Loucy (cell line): Measurements from ENCODE around the gene BCAS3.

Source experiments
- H2AFZ ChIP-seq: fragments of 200-600 bp; sonication (generic); 2 replicates; pipeline ENCODE4 v1.6.0; 2016; ENCODE audit warnings: antibody characterized with exemption, mild to moderate bottlenecking, low read length, moderate library complexity
- H3F3A ChIP-seq: fragments of 200-600 bp; 2 replicates; pipeline ENCODE4 v1.6.0; 2016; ENCODE audit warnings: antibody characterized with exemption, low read depth, mild to moderate bottlenecking
- H3K27me3 ChIP-seq: fragments of 200-600 bp; sonication (generic); 2 replicates; pipeline ENCODE4 v1.6.1; 2014; ENCODE audit warnings: low read length, mild to moderate bottlenecking; ENCODE audit not compliant: insufficient read depth, poor library complexity, severe bottlenecking
- H3K36me3 ChIP-seq: fragments of 200-600 bp; sonication (generic); 2 replicates; pipeline ENCODE4 v1.6.1; 2016; ENCODE audit warnings: low read length; ENCODE audit not compliant: insufficient read depth
- H3K4me1 ChIP-seq: fragments of 200-600 bp; sonication (generic); 2 replicates; pipeline ENCODE4 v1.5.1; 2014; ENCODE audit warnings: low read length, mild to moderate bottlenecking; ENCODE audit not compliant: insufficient read depth, poor library complexity, severe bottlenecking
- H3K4me2 ChIP-seq: fragments of 200-600 bp; sonication (generic); 2 replicates; pipeline ENCODE4 v1.6.0; 2014; ENCODE audit warnings: antibody characterized with exemption, low read length, low read depth, mild to moderate bottlenecking; ENCODE audit not compliant: poor library complexity, severe bottlenecking
- H3K4me3 ChIP-seq: fragments of 200-600 bp; sonication (generic); 2 replicates; pipeline ENCODE4 v1.5.1; 2014; ENCODE audit warnings: low read length, mild to moderate bottlenecking, mixed read lengths; ENCODE audit not compliant: poor library complexity, severe bottlenecking
- H3K79me2 ChIP-seq: fragments of 200-600 bp; sonication (generic); 2 replicates; pipeline ENCODE4 v1.6.1; 2014; ENCODE audit warnings: low read length; ENCODE audit not compliant: insufficient read depth
- H3K9ac ChIP-seq: fragments of 200-600 bp; sonication (generic); 2 replicates; pipeline ENCODE4 v1.6.0; 2014; ENCODE audit warnings: mild to moderate bottlenecking, low read depth, low read length, moderate library complexity; ENCODE audit not compliant: poor library complexity, severe bottlenecking
- H3K9me2 ChIP-seq: fragments of 200-600 bp; sonication (generic); replicated peaks from 2 replicates; pipeline ENCODE4 v1.6.1; 2016; ENCODE audit warnings: low read depth, low read length, mixed read lengths
- H3K9me3 ChIP-seq: fragments of 200-600 bp; sonication (generic); 2 replicates; pipeline ENCODE4 v1.6.1; 2014; ENCODE audit warnings: mild to moderate bottlenecking, antibody characterized with exemption, low read length, low read depth; ENCODE audit not compliant: insufficient read depth
- H4K20me1 ChIP-seq: fragments of 200-600 bp; sonication (generic); 2 replicates; pipeline ENCODE4 v1.6.0; 2014; ENCODE audit warnings: antibody characterized with exemption, low read length, mild to moderate bottlenecking; ENCODE audit not compliant: insufficient read depth, poor library complexity, severe bottlenecking
- CTCF ChIP-seq: fragments of 200-600 bp; sonication (generic); conservative IDR thresholded peaks from 2 replicates; pipeline ENCODE4 v1.5.1; 2014; ENCODE audit warnings: mild to moderate bottlenecking, antibody characterized with exemption, low read length
- EZH2phosphoT487 ChIP-seq: fragments of 200-600 bp; IDR thresholded peaks from 2 replicates; pipeline ENCODE4 v1.6.1; 2018; ENCODE audit warnings: antibody characterized with exemption, mild to moderate bottlenecking, moderate library complexity, borderline replicate concordance

BCAS3 gene

GRCh38 chr17:61161615-61162134 is 484.0 kb downstream of the BCAS3 start:
- peak overlapping the region; percentile 42 for H3K4me2 ChIP-seq
- no peaks in the 10 kb centered on the region for H3K27me3 ChIP-seq
- TF ChIP-seq EZH2phosphoT487 (no peak), CTCF (no peak)
- H3K4me3 ChIP-seq, result no peak overlapping the region
- no peaks in the 10 kb centered on the region for H3K9me3 ChIP-seq
- H3K9ac ChIP-seq, result no peak overlapping the region
- peaks cover 47% of the 10 kb centered on the region for H3K4me1 ChIP-seq
- H4K20me1 ChIP-seq, result no peaks in the 10 kb centered on the region
- H3K36me3 ChIP-seq, result no peaks in the 10 kb centered on the region
- H3K79me2 ChIP-seq, result no peaks in the 10 kb centered on the region
- H3F3A ChIP-seq, result no peaks in the 10 kb centered on the region; the same call in 1 of the 2 replicates
- H2AFZ ChIP-seq, result no peak overlapping the region
- H3K9me2 ChIP-seq, result no peaks in the 10 kb centered on the region

DNA sequence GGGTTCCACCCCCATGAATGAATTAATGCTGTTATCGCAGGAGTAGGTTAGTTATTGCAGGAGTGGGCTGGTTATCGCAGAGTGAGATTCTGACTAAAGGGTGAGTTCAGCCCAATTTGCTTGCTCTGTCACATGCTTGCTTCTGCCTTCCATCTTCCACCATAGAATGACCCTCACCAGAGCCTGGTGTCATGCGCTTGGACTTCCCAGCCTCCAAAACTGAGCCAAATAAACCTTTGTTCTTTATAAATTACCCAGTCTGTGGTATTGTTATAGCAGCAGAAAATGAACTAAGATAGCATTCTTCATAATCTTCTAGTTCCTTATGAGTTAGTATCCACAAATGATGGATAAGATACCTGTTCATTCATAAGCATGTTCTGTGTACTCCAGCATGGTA is 486.9 kb downstream of the BCAS3 start:
- H3K9me2 ChIP-seq, result no peaks in the 10 kb centered on the region

GRCh38 chr17:61167075-61167474 is 489.4 kb downstream of the BCAS3 start:
- Histone ChIP-seq H4K20me1 (no peaks in the 10 kb centered on the region), H2AFZ (0 out of 2 replicates have a peak overlapping the region, but pooled peaks have one; percentile 27), H3K9me3 (no peaks in the 10 kb centered on the region), H3K36me3 (no peaks in the 10 kb centered on the region), H3K4me1 (peaks cover 5% of the 10 kb centered on the region), H3K9me2 (no peaks in the 10 kb centered on the region), H3K79me2 (no peaks in the 10 kb centered on the region), H3K4me2 (no peak overlapping the region), H3K9ac (no peak overlapping the region), H3K27me3 (no peaks in the 10 kb centered on the region), H3K4me3 (no peak overlapping the region), H3F3A (no peaks in the 10 kb centered on the region)
- TF ChIP-seq EZH2phosphoT487 (no peak), CTCF (no peak)

More for the DNA sequence above, 486.9 kb downstream of the BCAS3 start:
- H3K9me3 ChIP-seq, result no peaks in the 10 kb centered on the region
- H3K27me3 ChIP-seq, result no peaks in the 10 kb centered on the region
- TF ChIP-seq EZH2phosphoT487 (no peak), CTCF (no peak)
- no peak overlapping the region for H3K9ac ChIP-seq
- H3K4me2 ChIP-seq, result no peak overlapping the region
- H3F3A ChIP-seq, result no peaks in the 10 kb centered on the region; the same call in 1 of the 2 replicates
- peaks cover 26% of the 10 kb centered on the region for H3K4me1 ChIP-seq
- H2AFZ ChIP-seq, result no peak overlapping the region
- no peaks in the 10 kb centered on the region for H3K79me2 ChIP-seq
- no peaks in the 10 kb centered on the region for H3K36me3 ChIP-seq
- H4K20me1 ChIP-seq, result no peaks in the 10 kb centered on the region
- H3K4me3 ChIP-seq, result no peak overlapping the region
